HG03135 (cell line): ENCODE results near the gene CHST15.

Source experiments
- ATAC-seq: cut with Tn5 transposase; IDR thresholded peaks from one replicate; pipeline ENCODE4 v1.9.1; 2021; ENCODE audit warnings: mild to moderate bottlenecking, moderate library complexity; ENCODE audit not compliant: unreplicated experiment

CHST15 gene

GRCh38 chr10:124083740-124084397 is 9.5 kb downstream of the CHST15 start:
- no peak for ATAC-seq

- ATAC-seq = no peak
Observed at GRCh38 chr10:124083047-124083739, 10.2 kb downstream of the CHST15 start.

GRCh38 chr10:124082555-124082954 is 10.8 kb downstream of the CHST15 start:
- ATAC-seq = no peak

- no peak for ATAC-seq
Observed at GRCh38 chr10:124081547-124082140, 11.8 kb downstream of the CHST15 start.

GRCh38 chr10:124079864-124080263 is 13.5 kb downstream of the CHST15 start:
- no peak for ATAC-seq

- ATAC-seq = no peak
Observed at GRCh38 chr10:124078714-124079113, 14.7 kb downstream of the CHST15 start.

GRCh38 chr10:124078028-124078427 is 15.4 kb downstream of the CHST15 start:
- no peak for ATAC-seq

- ATAC-seq = no peak
Observed at GRCh38 chr10:124077208-124077993, 16.0 kb downstream of the CHST15 start.

GRCh38 chr10:124076148-124076733 is 17.2 kb downstream of the CHST15 start:
- ATAC-seq = no peak

GRCh38 chr10:124075231-124075955 is 18.0 kb downstream of the CHST15 start:
- ATAC-seq = no peak

- ATAC-seq = no peak
Observed at GRCh38 chr10:124074501-124075109, 18.8 kb downstream of the CHST15 start.

GRCh38 chr10:124073978-124074377 is 19.4 kb downstream of the CHST15 start:
- ATAC-seq = no peak

- no peak for ATAC-seq
Observed at GRCh38 chr10:124072541-124072940, 20.9 kb downstream of the CHST15 start.

GRCh38 chr10:124072106-124072505 is 21.3 kb downstream of the CHST15 start:
- no peak for ATAC-seq

- ATAC-seq = no peak
Observed at GRCh38 chr10:124071141-124071540, 22.3 kb downstream of the CHST15 start.

- ATAC-seq = no peak
Observed at GRCh38 chr10:124070666-124071065, 22.7 kb downstream of the CHST15 start.

- no peak for ATAC-seq
Observed at GRCh38 chr10:124069341-124070264, 23.8 kb downstream of the CHST15 start.

GRCh38 chr10:124068929-124069328 is 24.5 kb downstream of the CHST15 start:
- no peak for ATAC-seq

GRCh38 chr10:124067825-124068400 is 25.5 kb downstream of the CHST15 start:
- no peak for ATAC-seq
